GM18909 (cell line): ENCODE data around the gene LIME1.

Experiments used
- ATAC-seq: cut with Tn5 transposase; IDR thresholded peaks from one replicate; pipeline ENCODE4 v1.9.1; 2021; ENCODE audit warnings: mild to moderate bottlenecking; ENCODE audit not compliant: unreplicated experiment, poor library complexity

Gene LIME1, protein sequence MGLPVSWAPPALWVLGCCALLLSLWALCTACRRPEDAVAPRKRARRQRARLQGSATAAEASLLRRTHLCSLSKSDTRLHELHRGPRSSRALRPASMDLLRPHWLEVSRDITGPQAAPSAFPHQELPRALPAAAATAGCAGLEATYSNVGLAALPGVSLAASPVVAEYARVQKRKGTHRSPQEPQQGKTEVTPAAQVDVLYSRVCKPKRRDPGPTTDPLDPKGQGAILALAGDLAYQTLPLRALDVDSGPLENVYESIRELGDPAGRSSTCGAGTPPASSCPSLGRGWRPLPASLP

DNA sequence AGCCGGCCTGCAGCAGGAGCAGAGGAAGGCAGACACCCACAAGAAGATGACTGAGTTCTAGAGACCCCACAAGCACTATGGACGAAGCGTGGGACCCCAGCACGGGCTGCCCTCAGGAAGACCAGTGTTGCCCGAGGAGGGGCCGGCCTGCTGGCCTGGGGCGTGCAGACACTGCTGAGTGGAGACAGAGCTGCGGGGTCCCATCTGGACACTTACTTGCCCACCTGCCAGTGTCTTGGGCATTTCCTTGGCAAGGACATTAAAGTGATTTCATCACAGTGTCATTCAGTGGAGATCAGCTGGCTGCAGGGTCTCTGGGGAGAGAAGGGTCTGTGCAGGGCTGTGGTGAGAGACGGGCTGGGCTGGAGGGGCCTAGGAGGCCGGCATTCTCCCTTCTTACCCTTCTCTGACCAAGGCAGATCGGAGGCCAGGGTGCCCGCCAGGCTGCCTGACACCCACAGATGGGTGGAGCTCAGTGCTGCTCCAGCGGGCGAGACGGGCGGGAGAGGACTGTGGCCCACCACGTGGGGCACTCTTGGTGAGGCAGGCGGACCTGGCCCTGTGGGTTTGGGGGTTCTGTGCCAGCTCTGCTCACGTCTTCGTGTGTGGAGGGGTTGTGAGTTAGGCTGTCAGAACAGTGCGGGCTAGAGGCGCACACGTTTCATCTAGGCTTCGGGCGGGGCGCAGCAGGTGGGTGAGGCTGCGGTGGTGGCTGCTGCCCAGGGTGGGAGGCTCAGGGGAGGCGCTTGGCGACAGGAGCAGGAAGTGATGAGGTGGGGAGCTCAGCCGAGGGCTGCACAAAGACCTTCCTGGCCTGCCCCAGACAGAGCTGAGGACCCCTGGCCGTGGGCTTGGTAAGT lies at the start of gene LIME1:
Gene LIME1, plus strand, starts transcription at position 806 of the 860 bp plus-strand sequence. CDS start 886 bp downstream, outside the sequence.
- ATAC-seq: no peak

DNA sequence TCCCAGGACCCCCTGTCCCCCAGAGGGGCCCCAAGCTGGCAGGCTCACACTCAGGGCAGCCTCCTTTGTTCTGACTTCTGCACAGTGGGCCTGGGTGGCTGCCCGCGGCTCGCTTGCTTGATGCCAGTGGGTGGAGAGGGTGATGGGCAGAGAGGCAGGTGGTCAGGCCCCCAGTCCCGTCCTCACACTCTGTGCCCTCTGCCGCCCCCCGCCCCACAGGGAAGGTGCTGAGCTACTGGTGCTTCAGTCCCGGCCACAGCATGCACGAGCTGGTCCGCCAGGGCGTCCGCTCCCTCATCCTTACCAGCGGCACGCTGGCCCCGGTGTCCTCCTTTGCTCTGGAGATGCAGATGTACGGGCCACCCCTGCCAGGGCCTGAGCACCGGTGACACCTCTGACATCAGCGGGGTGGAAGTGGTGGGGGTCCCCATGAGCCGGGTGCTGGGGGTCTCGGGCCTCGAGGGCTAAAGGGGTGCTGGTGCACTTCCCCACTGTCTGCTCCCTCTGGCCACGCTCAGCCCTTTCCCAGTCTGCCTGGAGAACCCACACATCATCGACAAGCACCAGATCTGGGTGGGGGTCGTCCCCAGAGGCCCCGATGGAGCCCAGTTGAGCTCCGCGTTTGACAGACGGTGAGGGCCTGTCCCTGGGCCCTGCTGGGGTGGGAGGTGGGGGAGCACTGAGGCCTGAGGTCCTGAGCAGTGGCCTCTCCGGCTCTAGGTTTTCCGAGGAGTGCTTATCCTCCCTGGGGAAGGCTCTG lies 48.9 kb upstream of the LIME1 start:
- no peak for ATAC-seq

DNA sequence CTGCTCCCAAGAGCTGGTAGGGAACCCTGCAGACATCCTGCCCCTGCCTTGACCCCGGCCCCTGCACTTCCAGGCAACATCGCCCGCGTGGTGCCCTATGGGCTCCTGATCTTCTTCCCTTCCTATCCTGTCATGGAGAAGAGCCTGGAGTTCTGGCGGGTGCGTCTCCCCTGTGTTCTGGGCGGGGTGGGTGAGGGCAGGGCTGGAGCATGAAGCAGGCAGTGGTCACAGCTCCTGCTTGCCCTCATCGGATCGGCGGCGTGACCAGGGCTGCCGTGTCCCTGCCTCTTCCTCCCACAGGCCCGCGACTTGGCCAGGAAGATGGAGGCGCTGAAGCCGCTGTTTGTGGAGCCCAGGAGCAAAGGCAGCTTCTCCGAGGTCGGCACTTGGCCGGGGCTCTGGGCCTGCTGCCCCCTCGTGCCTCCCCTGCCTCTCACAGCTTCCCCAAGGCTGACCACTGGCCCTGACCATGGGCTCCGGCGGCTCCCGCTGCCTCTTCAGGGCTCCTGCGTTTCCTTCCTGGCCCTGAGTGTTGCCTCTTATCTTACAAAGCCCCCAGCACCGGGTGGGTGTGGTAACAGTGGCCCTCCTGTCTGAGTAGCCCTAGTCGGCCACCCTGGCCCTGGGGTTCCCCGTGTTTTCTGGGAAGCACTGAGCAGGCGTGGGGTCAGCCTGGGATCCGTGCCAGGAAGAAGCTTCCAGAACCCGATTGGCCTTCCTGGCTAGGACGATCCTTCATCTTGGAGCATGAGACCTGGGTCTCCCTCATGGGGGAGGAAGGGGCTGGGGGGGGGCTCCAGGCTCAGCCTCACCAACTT lies 48.0 kb upstream of the LIME1 start:
- ATAC-seq: no peak

DNA sequence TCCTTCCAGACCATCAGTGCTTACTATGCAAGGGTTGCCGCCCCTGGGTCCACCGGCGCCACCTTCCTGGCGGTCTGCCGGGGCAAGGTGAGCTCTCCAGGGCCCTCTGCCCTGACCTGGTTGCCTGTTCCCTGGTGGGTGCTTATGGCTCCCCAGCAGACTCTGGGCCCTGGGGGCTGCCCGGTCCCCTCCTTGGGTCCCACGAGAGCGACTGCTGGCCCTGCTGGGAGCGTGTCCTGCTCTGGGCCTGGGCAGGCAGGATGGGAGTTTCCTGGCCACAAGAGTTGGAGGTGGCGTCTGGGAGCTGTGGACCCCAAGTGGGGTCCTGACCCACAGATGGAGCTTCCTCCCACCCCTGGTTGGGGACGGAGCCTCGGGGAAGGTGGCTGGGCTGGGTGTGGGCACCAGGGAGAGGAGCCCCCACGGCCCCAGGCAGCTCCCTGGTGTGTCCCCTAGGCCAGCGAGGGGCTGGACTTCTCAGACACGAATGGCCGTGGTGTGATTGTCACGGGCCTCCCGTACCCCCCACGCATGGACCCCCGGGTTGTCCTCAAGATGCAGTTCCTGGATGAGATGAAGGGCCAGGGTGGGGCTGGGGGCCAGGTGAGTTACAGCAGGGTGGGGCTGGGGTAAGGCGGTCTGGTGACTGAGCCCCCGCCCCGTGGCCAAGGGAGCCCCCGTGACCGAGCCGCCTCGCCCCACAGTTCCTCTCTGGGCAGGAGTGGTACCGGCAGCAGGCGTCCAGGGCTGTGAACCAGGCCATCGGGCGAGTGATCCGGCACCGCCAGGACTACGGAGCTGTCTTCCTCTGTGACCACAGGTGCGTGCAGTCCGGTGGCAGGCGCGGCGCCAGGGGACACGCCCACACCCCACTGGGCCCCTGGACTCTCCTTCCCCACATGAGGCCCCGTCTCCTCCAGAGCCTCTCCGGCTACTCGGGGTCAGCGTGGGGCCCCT lies 47.1 kb upstream of the LIME1 start:
- no peak for ATAC-seq

DNA sequence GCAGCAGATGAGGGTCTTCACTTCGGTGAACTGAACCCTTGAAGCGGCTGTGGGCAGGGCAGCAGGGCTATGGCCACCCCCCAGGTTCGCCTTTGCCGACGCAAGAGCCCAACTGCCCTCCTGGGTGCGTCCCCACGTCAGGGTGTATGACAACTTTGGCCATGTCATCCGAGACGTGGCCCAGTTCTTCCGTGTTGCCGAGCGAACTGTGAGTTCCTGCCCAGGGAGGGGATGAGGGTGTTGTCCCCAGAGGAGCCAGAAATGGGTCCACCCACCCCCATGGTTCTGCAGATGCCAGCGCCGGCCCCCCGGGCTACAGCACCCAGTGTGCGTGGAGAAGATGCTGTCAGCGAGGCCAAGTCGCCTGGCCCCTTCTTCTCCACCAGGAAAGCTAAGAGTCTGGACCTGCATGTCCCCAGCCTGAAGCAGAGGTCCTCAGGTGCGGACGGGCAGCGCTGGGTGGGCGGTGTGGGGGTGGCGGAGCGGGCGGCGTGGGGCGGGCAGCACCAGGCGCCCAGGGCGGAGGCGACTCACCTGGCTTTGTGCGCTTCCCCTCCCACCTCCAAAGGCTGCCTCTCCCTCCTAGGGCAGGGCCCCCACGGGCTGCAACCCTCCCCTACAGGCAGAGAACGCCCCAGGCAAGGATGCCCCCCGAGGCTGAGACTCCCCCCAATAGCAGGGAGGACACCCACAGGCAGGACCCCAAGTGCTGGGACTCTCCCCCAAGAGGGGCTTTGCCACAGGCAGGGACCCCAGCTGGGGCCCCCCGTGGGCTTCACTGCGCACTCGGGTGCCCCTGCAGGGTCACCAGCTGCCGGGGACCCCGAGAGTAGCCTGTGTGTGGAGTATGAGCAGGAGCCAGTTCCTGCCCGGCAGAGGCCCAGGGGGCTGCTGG lies 46.2 kb upstream of the LIME1 start:
- no peak for ATAC-seq

DNA sequence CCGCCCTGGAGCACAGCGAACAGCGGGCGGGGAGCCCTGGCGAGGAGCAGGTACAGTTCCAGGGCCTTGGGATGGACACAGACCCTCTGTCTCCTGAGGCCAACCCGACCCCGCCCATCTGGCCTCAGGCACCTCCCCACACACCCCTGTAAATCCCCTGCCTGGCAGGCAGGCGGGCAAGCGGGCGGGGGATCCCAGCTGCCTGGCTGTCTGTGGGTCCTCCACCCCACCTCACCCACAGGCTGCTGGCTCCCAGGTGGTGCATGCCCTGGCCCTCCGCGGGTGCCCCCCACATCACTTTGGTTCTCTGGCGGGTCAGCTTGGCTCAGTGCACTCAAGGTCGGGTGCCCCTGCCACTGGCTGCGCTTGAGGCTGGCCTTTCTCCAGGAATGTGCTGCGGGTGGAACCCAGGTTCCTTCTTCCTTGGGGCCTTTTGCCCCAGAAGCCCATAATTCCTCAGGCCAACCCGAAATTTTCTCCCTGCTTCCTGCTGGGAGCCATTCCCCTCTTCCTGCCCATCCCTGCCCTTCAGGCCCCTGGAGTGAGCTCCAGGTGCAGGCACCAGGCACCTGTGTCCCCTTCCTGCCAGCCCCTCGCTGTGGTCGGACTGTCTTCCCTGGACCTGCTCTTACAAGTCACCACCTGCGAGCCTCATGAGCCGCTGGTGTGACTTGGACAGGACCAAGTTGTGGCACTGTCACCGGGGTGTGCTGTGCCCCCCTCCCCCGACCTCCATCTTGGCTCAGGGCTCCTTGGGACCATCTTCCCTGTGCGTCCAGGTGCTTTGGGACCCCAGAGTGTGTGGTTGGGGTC lies 45.4 kb upstream of the LIME1 start:
- no peak for ATAC-seq

DNA sequence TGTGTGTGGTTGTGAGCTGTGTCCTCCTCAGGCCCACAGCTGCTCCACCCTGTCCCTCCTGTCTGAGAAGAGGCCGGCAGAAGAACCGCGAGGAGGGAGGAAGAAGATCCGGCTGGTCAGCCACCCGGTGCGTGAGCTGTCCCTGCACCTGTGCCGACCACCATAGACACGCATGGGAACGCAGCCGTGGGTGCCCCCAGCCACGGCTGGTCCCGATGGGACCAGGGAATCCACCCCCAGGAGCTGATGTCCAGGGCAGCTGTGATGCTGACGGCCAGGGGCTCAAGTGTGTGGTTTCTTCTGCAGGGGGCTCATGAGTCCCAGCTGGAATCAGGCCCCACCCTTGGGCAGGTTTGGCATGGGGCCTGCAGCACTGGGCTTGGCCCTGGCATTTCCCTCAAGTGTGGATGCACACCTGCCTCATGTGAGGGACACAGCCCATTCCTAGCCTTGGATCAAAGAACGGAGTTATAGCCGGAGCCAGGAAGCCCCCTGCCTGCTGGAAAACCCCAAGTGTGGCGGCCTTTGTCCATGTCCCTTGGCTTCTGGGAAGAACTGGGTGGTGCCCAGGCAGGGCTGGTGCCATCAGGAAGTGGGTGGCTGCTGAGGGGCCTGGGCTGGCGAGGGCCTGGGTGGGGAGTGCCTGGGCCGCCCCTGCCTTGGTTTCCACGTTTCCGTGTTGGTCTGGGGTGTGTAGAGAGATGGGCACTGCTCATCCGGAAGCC lies 44.6 kb upstream of the LIME1 start:
- ATAC-seq: no peak

DNA sequence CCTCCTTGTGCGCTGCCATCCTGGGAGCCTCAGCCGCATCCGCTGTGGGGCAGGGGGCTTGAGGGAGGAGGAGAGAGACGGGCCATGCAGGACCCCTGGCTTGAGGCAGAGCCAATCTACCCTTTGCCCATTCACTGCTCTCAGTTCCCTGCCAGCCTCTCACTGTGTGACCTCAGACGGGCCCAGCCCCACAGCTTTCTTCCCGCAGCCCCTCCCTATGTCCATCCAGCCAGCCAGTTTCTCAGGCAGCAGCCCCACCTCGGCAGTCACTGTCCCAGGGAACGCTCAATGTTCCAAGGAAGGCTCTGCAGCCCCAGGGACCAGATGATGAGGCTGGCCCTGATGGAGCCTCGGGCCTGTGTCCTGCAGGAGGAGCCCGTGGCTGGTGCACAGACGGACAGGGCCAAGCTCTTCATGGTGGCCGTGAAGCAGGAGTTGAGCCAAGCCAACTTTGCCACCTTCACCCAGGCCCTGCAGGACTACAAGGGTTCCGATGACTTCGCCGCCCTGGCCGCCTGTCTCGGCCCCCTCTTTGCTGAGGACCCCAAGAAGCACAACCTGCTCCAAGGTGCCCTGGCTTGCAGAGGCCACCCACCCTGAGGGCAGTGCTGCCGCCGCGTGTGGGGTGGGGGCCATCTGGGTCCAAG lies 43.9 kb upstream of the LIME1 start:
- no peak for ATAC-seq

DNA sequence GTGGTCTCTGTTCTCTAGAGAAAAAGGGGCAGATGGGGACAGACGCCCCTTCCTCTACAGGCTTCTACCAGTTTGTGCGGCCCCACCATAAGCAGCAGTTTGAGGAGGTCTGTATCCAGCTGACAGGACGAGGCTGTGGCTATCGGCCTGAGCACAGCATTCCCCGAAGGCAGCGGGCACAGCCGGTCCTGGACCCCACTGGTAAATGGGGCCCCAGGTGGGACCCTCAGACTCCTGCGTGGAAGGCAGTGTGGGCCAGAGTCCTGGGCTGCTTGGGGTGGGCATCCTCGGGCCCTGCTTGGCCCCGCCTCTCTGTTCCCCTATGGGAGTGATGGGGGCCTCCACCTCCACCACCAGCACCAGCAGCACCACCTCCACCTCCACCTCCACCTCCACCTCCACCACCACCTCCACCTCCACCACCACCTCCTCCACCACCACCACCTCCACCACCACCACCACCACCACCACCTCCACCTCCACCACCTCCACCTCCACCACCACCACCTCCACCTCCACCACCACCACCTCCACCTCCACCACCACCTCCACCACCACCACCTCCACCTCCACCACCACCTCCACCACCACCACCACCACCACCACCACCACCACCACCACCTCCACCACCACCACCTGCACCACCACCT lies 43.3 kb upstream of the LIME1 start:
- ATAC-seq: no peak

DNA sequence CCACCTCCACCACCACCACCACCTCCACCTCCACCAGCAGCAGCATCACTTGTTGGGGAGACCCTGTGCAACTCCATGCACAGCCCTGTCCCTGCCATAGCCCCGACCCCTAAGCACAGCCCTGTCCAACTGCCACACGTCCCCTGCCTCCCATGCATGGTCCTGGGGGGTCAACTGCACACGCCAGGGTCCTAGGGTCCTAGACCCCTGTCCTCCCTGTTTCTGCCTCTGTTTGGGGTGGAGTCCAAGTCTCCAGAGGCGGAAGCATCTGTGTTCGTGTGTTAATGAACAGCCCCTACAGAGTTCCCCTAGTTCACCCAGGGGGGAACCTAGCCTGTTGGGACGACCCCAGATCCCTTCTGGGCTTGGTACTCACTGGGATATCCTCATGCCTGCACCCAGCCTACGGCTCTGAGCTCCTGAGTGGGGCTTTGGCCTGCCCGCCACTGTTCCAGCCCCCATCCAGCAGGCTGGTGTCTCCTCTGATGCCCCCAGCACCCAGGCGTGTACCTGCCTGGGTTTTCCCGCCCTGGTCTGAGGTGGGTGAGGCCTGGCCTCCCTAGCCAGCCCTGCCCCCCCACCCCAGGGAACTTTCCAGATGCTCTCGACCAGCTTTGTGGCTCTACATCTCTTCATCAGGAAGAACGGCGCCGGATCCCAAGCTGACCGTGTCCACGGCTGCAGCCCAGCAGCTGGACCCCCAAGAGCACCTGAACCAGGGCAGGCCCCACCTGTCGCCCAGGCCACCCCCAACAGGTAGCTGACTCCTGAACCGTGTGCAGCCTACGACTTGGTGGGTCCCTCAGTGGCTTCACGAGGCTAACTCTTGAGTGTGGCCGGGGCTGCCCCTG lies 42.5 kb upstream of the LIME1 start:
- no peak for ATAC-seq

DNA sequence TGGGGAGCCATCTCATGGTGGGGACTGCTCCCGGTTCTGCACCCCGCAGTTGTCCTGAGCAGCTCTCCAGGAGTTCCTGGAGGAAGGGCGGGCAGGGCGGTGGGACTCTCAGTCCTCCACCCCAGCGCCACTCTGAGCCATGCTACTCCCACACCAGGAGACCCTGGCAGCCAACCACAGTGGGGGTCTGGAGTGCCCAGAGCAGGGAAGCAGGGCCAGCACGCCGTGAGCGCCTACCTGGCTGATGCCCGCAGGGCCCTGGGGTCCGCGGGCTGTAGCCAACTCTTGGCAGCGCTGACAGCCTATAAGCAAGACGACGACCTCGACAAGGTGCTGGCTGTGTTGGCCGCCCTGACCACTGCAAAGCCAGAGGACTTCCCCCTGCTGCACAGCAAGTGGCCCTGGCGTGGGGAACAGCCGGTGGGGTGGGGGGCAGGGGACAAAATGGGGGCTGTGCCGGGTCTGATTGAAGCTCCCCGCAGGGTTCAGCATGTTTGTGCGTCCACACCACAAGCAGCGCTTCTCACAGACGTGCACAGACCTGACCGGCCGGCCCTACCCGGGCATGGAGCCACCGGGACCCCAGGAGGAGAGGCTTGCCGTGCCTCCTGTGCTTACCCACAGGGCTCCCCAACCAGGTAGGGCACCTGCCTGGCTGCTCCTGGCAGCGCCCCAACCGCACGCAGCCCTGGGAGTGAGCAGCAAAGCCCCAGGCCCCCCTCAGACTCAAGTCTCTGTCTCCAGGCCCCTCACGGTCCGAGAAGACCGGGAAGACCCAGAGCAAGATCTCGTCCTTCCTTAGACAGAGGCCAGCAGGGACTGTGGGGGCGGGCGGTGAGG lies 41.7 kb upstream of the LIME1 start:
- no peak for ATAC-seq

DNA sequence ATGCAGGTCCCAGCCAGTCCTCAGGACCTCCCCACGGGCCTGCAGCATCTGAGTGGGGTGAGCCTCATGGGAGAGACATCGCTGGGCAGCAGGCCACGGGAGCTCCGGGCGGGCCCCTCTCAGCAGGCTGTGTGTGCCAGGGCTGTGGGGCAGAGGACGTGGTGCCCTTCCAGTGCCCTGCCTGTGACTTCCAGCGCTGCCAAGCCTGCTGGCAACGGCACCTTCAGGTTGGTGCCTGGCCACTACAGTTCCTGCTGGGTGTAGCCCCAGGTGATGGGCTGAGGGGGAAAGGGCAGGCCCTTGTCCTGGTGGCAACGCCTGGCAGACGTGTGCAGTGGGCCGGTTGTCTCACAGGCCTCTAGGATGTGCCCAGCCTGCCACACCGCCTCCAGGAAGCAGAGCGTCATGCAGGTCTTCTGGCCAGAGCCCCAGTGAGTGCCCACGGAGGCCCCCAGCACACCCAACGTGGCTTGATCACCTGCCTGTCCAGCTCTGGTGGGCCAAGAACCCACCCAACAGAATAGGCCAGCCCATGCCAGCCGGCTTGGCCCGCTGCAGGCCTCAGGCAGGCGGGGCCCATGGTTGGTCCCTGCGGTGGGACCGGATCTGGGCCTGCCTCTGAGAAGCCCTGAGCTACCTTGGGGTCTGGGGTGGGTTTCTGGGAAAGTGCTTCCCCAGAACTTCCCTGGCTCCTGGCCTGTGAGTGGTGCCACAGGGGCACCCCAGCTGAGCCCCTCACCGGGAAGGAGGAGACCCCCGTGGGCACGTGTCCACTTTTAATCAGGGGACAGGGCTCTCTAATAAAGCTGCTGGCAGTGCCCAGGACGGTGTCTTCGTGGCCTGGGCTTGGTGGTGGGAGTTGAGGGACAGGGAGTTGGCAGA lies 40.8 kb upstream of the LIME1 start:
- no peak for ATAC-seq

DNA sequence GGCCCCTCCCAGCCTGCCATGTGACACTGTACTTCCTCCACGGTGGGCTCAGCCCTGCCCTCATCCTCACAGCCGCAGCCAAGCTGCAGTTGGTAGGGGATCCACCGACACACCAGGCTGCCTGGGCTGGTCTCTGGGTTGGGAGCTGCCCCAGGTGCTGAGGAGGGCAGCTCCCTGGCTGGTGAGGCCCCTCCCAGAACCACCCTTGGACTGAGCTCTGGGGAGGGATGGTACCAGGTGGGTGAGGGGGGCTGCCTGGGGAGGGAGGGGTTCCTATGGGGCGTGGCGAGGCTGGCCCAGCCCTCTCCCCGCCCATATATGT lies 40.2 kb upstream of the LIME1 start:
- ATAC-seq: no peak
